ENCODE results near the gene CDON.

CDON gene

DNA sequence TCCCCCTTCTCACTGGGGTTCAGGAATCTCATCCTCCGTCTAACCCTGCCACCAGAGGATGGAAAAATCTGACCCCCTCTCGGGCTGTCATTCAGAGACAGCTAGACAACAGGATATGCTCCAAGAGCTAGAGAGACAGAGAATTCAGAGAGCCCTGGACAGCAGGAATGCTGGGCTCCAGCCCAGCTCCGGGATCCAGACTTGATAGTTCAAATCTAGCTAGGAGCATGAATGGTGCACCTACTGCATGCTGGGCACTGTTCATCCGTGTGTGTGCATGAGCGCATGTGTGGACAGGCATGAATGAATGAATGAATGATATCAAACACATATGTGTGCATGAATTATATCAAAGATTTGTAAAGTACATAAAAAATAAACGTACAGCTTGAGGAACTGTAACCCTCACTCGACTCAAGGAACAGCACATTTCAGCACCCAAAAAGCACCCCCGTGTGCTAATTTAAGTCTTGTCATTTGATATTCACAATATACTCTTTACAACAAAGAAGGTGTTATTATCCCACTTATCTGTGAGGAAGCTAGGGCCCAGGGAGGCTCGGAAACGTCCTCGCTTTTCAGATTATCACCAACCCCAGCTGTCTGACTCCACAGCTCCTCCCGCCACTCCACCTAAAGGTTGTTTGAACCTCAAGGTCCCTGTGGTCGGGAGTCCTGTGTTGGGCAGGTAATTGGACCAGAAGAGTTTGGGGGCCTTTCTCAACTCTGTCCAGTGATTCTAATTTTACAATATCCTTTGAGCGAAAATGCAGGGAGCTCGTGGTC lies 117.5 kb downstream of the CDON start:
- Histone ChIP-seq H3K4me3 (ENCODE audit: insufficient read depth, low read depth, low read length) (no peak overlapping the region), H3K36me3 (ENCODE audit: control insufficient read depth, insufficient read depth, low read length) (no peaks in the 10 kb centered on the region), H3K9me3 (ENCODE audit: control insufficient read depth, low read length) (no peaks in the 10 kb centered on the region), H3K27ac (ENCODE audit: insufficient read depth, low read depth, low read length, poor library complexity, severe bottlenecking) (no peak overlapping the region), H3K4me1 (ENCODE audit: control insufficient read depth, insufficient read depth, low read length) (peaks cover 13% of the 10 kb centered on the region), H3K27me3 (ENCODE audit: control insufficient read depth, insufficient read depth, low read length, poor library complexity, severe bottlenecking) (no peaks in the 10 kb centered on the region)
- WGBS, 2 experiments = 89 to 94% methylated on average over 15 of the region's 15 CpGs

DNA sequence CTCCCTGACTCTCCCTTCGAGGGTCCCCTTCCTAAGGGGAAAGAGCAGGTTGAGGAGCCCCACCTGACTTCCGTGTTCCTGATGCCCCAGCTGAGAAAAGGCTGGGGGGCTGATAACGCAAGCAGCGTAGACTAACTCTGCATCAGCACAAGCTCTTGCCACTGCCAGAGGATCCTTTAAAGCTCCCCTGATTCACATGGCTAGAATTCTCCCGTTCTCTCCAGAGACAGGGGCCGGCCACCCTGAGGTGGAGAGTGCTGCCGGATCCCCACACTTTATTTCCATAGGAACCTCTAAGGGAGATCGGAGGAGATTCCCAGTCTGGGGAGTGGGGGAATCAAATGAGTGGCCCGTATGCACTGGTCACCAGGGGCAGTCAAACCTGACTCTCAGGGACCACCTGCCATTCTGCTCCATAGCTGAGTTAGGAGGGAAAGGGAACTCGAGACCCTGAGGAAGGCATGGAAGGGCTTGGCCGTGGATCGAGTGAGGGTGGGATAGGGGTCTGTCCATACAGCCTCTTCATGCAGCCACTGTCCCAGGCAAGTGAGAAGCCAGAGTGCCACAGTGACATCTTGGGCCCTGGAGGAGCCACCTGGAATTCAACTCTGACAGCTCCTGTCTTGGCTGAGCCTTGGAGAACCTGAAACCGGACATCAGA lies 118.2 kb downstream of the CDON start:
- no peak overlapping the region for H3K27ac ChIP-seq (ENCODE audit: insufficient read depth, low read depth, low read length, poor library complexity, severe bottlenecking)
- H3K4me3 ChIP-seq (ENCODE audit: insufficient read depth, low read depth, low read length) = no peak overlapping the region
- H3K36me3 ChIP-seq (ENCODE audit: control insufficient read depth, insufficient read depth, low read length) = no peaks in the 10 kb centered on the region
- WGBS, 2 experiments = 87% methylated on average over 13 of the region's 13 CpGs
- H3K4me1 ChIP-seq (ENCODE audit: control insufficient read depth, insufficient read depth, low read length) = peaks cover 14% of the 10 kb centered on the region
- no peaks in the 10 kb centered on the region for H3K9me3 ChIP-seq (ENCODE audit: control insufficient read depth, low read length)
- no peaks in the 10 kb centered on the region for H3K27me3 ChIP-seq (ENCODE audit: control insufficient read depth, insufficient read depth, low read length, poor library complexity, severe bottlenecking)

- H3K36me3 ChIP-seq (ENCODE audit: control insufficient read depth, insufficient read depth, low read length) = no peaks in the 10 kb centered on the region
- H3K27me3 ChIP-seq (ENCODE audit: control insufficient read depth, insufficient read depth, low read length, poor library complexity, severe bottlenecking) = no peaks in the 10 kb centered on the region
- peaks cover 20% of the 10 kb centered on the region for H3K4me1 ChIP-seq (ENCODE audit: control insufficient read depth, insufficient read depth, low read length)
- H3K27ac ChIP-seq (ENCODE audit: insufficient read depth, low read depth, low read length, poor library complexity, severe bottlenecking) = no peak overlapping the region
- no peaks in the 10 kb centered on the region for H3K9me3 ChIP-seq (ENCODE audit: control insufficient read depth, low read length)
- no peak overlapping the region for H3K4me3 ChIP-seq (ENCODE audit: insufficient read depth, low read depth, low read length)
- 87 to 88% methylated on average over 9 of the region's 9 CpGs for WGBS, 2 experiments
These were observed 118.9 kb downstream of the CDON start for GRCh38 chr11:125943661-125944349.

GRCh38 chr11:125942771-125943428 lies 119.8 kb downstream of the CDON start:
- Histone ChIP-seq H3K4me3 (ENCODE audit: insufficient read depth, low read depth, low read length) (no peak overlapping the region), H3K36me3 (ENCODE audit: control insufficient read depth, insufficient read depth, low read length) (no peaks in the 10 kb centered on the region), H3K27ac (ENCODE audit: insufficient read depth, low read depth, low read length, poor library complexity, severe bottlenecking) (no peak overlapping the region), H3K9me3 (ENCODE audit: control insufficient read depth, low read length) (no peaks in the 10 kb centered on the region), H3K27me3 (ENCODE audit: control insufficient read depth, insufficient read depth, low read length, poor library complexity, severe bottlenecking) (no peaks in the 10 kb centered on the region), H3K4me1 (ENCODE audit: control insufficient read depth, insufficient read depth, low read length) (peaks cover 24% of the 10 kb centered on the region)
- 92 to 93% methylated on average over 12 of the region's 12 CpGs for WGBS, 2 experiments

- Histone ChIP-seq H3K4me3 (ENCODE audit: insufficient read depth, low read depth, low read length) (no peak overlapping the region), H3K27ac (ENCODE audit: insufficient read depth, low read depth, low read length, poor library complexity, severe bottlenecking) (no peak overlapping the region), H3K27me3 (ENCODE audit: control insufficient read depth, insufficient read depth, low read length, poor library complexity, severe bottlenecking) (no peaks in the 10 kb centered on the region), H3K36me3 (ENCODE audit: control insufficient read depth, insufficient read depth, low read length) (no peaks in the 10 kb centered on the region), H3K9me3 (ENCODE audit: control insufficient read depth, low read length) (no peaks in the 10 kb centered on the region), H3K4me1 (ENCODE audit: control insufficient read depth, insufficient read depth, low read length) (peaks cover 24% of the 10 kb centered on the region)
- 42% methylated on average over 20 of the region's 20 CpGs for WGBS, 2 experiments
These were observed 120.8 kb downstream of the CDON start for GRCh38 chr11:125941619-125942611.

DNA sequence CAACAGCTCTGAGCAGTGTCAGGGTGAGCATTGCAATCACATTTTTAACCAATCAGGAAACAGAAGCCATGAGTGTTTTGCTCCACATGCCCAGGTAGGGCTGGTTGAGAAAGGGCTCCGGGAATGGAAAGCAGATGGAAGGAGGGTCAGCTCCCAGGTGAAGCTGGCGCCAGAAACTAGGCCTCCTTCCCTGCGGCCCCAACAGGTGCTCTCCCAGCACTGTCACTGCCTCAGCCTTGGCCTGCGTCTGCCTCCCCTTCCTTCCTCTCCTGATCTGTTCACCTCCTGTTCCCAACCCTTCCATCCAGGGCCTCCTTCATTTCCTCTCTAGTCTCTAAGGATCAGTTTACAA lies 121.4 kb downstream of the CDON start:
- H3K36me3 ChIP-seq (ENCODE audit: control insufficient read depth, insufficient read depth, low read length) = no peaks in the 10 kb centered on the region
- no peak overlapping the region for H3K4me3 ChIP-seq (ENCODE audit: insufficient read depth, low read depth, low read length)
- H3K27ac ChIP-seq (ENCODE audit: insufficient read depth, low read depth, low read length, poor library complexity, severe bottlenecking) = no peak overlapping the region
- no peaks in the 10 kb centered on the region for H3K9me3 ChIP-seq (ENCODE audit: control insufficient read depth, low read length)
- 90 to 91% methylated on average over 4 of the region's 4 CpGs for WGBS, 2 experiments
- H3K27me3 ChIP-seq (ENCODE audit: control insufficient read depth, insufficient read depth, low read length, poor library complexity, severe bottlenecking) = no peaks in the 10 kb centered on the region
- peaks cover 24% of the 10 kb centered on the region for H3K4me1 ChIP-seq (ENCODE audit: control insufficient read depth, insufficient read depth, low read length)

- no peaks in the 10 kb centered on the region for H3K36me3 ChIP-seq (ENCODE audit: control insufficient read depth, insufficient read depth, low read length)
- H3K27me3 ChIP-seq (ENCODE audit: control insufficient read depth, insufficient read depth, low read length, poor library complexity, severe bottlenecking) = no peaks in the 10 kb centered on the region
- H3K4me1 ChIP-seq (ENCODE audit: control insufficient read depth, insufficient read depth, low read length) = peaks cover 24% of the 10 kb centered on the region
- H3K4me3 ChIP-seq (ENCODE audit: insufficient read depth, low read depth, low read length) = no peak overlapping the region
- no peaks in the 10 kb centered on the region for H3K9me3 ChIP-seq (ENCODE audit: control insufficient read depth, low read length)
- no peak overlapping the region for H3K27ac ChIP-seq (ENCODE audit: insufficient read depth, low read depth, low read length, poor library complexity, severe bottlenecking)
- 97% methylated on average over 4 of the region's 4 CpGs for WGBS, 2 experiments
These were observed 122.5 kb downstream of the CDON start for GRCh38 chr11:125940145-125940544.

GRCh38 chr11:125939081-125939521 lies 123.6 kb downstream of the CDON start:
- no peaks in the 10 kb centered on the region for H3K27me3 ChIP-seq (ENCODE audit: control insufficient read depth, insufficient read depth, low read length, poor library complexity, severe bottlenecking)
- no peak overlapping the region for H3K4me3 ChIP-seq (ENCODE audit: insufficient read depth, low read depth, low read length)
- H3K27ac ChIP-seq (ENCODE audit: insufficient read depth, low read depth, low read length, poor library complexity, severe bottlenecking) = no peak overlapping the region
- WGBS, 2 experiments = 62 to 69% methylated on average over 4 of the region's 4 CpGs
- peaks cover 17% of the 10 kb centered on the region for H3K4me1 ChIP-seq (ENCODE audit: control insufficient read depth, insufficient read depth, low read length)
- H3K36me3 ChIP-seq (ENCODE audit: control insufficient read depth, insufficient read depth, low read length) = no peaks in the 10 kb centered on the region
- H3K9me3 ChIP-seq (ENCODE audit: control insufficient read depth, low read length) = no peaks in the 10 kb centered on the region

DNA sequence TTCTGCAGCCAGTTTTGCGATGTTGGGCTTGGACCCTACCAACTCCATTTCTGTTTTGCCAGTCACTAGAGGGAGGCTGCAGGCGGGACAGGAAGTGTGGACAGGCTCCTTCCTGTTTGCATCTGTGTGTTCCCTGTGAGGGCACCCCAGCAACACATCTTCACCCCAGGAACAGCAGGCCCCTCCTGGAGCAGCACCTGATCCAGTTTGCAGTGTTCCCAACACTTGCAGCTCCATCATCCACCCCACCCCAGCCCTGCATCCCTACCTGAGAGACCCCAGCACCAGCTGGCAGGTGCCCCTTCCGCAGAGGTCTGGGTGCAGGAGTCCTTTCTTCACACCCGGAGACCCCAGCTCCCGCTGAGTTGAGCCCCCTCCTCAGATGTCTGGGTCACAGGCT lies 124.2 kb downstream of the CDON start:
- 96 to 98% methylated on average over 5 of the region's 5 CpGs for WGBS, 2 experiments
- H3K27me3 ChIP-seq (ENCODE audit: control insufficient read depth, insufficient read depth, low read length, poor library complexity, severe bottlenecking) = no peaks in the 10 kb centered on the region
- H3K36me3 ChIP-seq (ENCODE audit: control insufficient read depth, insufficient read depth, low read length) = no peaks in the 10 kb centered on the region
- no peaks in the 10 kb centered on the region for H3K9me3 ChIP-seq (ENCODE audit: control insufficient read depth, low read length)
- H3K4me1 ChIP-seq (ENCODE audit: control insufficient read depth, insufficient read depth, low read length) = peaks cover 17% of the 10 kb centered on the region
- no peak overlapping the region for H3K27ac ChIP-seq (ENCODE audit: insufficient read depth, low read depth, low read length, poor library complexity, severe bottlenecking)
- H3K4me3 ChIP-seq (ENCODE audit: insufficient read depth, low read depth, low read length) = no peak overlapping the region
